Stimulated activated naive CD8-positive, alpha-beta T cell treated with anti-CD3 and anti-CD28 coated beads, Interleukin-15, Interleukin-2, amounts not matched to agents 100 U/mL and 50 U/mL, for 24 hours (primary cell): Measurements from ENCODE around the gene CEMIP.

Experiments used
- ATAC-seq: fragments of 150-1000 bp; cut with Tn5 transposase; one replicate; pipeline ENCODE4 v1.10.0; 2021
- DNase-seq: peaks from one replicate; pipeline ENCODE4 v3.0.0; 2021

CEMIP gene, protein sequence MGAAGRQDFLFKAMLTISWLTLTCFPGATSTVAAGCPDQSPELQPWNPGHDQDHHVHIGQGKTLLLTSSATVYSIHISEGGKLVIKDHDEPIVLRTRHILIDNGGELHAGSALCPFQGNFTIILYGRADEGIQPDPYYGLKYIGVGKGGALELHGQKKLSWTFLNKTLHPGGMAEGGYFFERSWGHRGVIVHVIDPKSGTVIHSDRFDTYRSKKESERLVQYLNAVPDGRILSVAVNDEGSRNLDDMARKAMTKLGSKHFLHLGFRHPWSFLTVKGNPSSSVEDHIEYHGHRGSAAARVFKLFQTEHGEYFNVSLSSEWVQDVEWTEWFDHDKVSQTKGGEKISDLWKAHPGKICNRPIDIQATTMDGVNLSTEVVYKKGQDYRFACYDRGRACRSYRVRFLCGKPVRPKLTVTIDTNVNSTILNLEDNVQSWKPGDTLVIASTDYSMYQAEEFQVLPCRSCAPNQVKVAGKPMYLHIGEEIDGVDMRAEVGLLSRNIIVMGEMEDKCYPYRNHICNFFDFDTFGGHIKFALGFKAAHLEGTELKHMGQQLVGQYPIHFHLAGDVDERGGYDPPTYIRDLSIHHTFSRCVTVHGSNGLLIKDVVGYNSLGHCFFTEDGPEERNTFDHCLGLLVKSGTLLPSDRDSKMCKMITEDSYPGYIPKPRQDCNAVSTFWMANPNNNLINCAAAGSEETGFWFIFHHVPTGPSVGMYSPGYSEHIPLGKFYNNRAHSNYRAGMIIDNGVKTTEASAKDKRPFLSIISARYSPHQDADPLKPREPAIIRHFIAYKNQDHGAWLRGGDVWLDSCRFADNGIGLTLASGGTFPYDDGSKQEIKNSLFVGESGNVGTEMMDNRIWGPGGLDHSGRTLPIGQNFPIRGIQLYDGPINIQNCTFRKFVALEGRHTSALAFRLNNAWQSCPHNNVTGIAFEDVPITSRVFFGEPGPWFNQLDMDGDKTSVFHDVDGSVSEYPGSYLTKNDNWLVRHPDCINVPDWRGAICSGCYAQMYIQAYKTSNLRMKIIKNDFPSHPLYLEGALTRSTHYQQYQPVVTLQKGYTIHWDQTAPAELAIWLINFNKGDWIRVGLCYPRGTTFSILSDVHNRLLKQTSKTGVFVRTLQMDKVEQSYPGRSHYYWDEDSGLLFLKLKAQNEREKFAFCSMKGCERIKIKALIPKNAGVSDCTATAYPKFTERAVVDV (N-terminal part only)

DNA sequence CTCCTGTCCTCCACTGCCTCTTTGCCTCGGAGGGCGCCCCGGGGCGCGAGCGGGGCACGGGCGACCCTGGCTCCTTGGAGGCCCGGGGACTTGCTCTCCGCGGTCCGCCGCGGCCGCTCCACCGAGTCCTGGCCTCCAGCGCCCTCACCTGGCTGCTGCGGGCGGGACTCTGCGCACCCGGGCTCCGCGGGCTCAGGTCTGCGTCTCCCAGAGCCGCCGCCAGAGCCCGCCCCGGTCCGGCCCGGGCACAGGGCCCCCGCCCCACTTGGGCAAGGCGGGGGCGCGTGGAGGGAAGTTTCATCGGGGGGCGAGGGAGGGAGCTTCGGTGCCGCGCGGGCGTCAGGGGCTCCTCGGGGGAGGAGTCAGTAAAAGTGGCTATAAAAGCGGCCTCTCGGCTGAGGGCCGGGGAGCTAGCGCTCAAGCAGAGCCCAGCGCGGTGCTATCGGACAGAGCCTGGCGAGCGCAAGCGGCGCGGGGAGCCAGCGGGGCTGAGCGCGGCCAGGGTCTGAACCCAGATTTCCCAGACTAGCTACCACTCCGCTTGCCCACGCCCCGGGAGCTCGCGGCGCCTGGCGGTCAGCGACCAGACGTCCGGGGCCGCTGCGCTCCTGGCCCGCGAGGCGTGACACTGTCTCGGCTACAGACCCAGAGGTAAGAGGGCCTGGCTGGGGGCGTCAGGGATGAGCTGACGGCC lies at the start of gene CEMIP:
TSS of gene CEMIP (plus strand) at position 407 of the 694 bp plus-strand sequence. CDS start 94,510 bp downstream, outside the sequence.
- peak; percentile 79 for DNase-seq
- peak; percentile 79 for ATAC-seq

DNA sequence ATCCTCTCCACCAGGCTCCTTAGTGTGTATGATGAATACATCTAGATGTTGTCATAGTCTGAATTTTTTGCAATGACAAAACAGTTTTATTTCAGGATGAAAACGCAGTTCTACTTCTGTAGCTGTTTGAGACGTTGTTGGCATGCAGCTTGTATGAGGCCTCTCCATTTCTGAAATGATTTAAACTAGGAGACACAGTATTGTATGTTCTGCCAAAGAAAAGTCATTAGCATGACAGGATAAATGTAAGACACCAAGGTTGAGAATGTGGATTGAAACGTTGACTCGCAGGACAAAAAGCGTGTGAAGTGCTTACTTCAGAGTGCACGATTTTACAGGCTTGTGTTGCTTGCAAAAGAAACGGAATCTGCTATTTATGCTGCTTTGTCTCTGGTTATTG lies 48.8 kb upstream of the CEMIP start:
- ATAC-seq (no peak), DNase-seq (no peak)

DNA sequence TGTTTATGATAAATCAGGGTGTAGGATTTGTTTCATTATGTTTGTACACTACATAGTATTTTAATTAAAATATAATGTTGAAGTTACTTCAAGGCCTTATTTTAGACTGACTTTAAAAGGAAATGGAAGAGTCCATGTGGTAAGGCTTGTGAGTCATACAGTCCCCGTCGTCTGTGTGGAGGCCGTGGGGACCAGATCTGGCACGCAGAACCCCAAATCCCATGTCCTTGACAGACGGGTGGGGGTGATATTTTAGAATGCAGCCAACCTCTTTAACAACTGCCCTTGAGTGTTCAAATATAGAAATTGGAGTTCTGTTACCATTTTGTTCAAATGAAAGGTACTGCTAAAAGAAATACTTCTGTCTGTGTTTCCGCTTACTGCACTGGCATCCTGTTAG lies 48.2 kb upstream of the CEMIP start:
- ATAC-seq (no peak), DNase-seq (no peak)

DNA sequence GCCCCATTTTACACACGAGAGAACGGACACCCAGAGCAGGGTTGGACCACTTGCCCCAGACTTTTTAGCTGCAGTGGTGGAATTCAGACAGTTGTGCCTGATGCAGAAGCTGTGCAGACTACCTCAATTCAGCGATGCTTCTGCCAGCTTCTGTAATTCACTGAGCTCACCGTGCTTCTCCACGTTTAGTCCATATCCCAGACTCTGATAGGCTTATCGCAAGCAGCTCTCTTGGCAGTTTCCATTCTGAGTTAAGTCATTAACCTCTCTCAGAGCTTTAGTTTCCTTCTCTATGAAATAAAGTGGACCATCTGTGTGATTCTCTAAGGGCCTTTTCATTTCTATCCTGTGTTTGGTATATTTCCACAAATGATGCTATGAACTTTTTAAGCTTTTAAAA lies 47.0 kb upstream of the CEMIP start:
- ATAC-seq (no peak), DNase-seq (no peak)

DNA sequence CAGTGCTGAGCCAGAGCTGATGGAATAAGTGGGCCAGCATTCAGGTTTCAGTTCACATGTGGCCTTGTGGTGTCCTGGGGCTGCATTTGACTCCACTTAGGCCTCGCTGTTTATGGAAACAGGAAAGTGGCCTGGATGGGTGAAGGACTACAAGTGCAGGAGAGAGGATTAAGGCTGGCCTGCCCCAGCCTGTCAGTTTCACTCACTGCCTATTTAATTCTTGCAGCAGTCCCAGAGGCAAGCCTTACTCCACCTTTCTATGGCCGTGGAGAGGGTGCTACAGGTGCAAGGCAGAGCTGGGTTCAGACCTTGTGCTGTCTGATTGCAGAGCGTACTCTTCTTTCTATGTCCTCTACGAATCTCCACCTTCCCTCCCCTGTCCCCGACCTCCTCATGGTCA lies 46.4 kb upstream of the CEMIP start:
- DNase-seq (no peak), ATAC-seq (no peak)

DNA sequence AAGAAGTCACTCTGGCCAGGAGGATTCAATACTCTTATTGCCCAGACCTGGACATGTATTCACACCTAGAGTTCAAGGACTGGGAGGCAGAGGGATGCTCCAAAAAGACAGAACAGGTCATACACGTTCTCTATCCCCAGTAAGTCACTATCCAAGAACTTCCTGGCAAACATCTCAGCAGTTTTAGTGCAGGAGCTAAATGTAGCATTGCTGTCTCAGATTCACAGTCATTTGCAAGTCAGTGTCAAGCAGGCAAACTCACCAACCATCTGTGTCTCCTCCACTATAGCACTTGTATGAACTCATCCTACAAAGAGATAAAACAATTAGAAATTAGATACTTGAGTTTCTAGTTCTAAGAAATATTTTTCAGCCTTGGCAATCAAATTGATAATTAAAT lies 45.7 kb upstream of the CEMIP start:
- DNase-seq, result no peak
- ATAC-seq, result no peak

DNA sequence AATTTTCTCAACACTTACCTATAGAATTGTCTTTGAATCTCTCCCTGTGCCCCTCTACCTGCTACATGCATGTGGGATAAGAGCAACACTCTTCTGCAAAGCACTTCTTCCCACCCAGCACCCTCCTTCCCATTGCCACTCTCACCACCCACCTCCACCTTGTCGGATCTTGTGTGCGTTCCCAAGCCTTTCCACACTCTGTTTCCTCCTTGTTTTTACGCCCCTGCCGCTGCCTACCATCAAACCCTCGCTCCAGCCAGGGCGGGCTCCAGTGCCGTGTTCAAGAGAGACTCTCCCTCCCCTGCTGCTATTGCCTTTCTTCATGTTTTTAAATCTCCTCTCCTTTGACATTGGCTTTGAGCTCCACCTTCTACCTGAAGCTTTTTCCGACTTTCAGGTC lies 43.8 kb upstream of the CEMIP start:
- ATAC-seq, result no peak
- no peak for DNase-seq

DNA sequence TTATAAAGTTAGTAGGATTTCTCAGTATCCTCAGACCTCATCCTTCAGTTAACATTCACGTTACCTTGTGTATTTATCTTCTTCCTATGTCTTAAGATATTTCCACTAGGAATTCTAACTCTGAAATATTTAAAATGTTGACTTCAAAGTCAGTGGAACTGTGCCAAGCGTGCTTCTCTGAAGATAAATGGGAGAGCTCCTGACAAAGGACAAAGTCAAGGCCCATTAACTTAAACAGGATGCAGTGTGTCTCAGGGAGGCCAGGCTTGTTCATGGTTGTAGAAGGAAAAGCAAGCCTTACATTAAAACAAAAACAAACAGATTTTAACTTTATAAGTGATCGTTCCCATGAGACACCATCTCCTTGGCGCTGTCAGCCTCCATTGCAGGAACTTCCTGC lies 42.6 kb upstream of the CEMIP start:
- no peak for ATAC-seq
- no peak for DNase-seq

DNA sequence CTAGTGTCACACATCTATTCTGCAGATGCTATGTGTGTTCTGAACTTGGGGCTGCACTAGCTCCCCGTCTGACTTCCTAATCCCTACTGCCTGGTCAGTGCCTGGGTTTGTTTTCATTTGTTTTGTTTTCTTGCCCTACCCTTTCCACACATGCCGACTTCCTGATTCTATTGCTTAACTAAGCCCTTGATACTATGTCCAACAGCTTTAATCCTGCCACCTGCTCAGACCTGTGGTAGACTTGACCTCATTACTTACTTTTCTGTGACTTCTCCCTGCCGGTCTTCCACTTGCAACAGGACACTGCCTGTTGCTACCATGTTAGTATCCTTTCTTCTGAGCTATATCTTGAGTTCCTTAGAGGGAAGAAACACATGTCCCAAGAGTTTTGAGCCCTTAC lies 39.3 kb upstream of the CEMIP start:
- ATAC-seq, result no peak
- DNase-seq, result no peak

DNA sequence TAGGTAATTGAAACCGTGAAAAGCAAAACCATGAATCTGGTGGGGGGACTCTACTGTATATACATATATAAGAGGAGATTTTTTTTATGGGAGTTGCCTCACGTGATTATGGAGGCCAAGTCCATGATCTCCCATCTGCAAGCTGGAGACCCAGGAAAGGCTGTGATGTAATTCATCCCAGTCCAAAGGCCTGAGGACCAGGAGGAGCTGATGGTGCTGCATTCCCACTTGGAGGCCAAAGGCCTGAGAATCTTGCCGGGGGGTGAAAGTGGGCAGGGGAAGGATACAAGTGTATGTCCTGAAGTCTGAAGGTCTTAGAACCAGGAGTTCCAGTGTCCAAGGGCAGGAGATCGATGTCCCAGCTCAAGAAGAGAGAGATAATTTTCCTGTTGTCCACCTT lies 37.1 kb upstream of the CEMIP start:
- ATAC-seq (no peak), DNase-seq (no peak)

DNA sequence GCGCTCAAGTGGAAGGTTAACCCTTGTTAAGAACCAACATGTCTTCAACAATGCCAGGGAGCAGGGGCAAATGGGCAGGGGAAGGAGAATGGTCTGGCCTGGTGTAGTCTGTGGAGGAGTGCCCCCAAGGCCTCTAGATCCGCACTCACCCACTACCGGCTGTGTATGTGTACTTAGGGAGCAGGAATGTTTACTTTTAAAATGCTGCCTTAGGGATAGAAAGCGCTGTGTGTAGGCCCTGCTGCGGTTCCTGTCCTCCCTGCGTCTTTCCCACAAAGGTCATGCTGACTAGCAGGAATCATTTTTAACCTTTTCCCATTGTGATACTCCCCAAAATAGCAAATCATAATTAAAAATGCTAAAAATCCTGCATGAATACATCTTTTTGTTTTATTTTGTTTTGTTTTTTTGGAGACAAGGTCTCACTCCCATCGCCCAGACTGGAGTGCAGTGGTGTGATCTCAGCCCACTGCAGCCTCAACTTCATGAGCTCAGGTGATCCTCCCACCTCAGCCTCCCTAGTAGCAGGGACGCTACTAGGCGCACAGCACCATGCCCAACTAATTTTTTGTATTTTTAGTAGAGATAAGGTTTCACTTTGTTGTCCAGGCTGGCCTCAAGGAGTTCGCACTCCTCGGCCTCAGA lies 35.9 kb upstream of the CEMIP start:
- DNase-seq, result no peak
- no peak for ATAC-seq

DNA sequence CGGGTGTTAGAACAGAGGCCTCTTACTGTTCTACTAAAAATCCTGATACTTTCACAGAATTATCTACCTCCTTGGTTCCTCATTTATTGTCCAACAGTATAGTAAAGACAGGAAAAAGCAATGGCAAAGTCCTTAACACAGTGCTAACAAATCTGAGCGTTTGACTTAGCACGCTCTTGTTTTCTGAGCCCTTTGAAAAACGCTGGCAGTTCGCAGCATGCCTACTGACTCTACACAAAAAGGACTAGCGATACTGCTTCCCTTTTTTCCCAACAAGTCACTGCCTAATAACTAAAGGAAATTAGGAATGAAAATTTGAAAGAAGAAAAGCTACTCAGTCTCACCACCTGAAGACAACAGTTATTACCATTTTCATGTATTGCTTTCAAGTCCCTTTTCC lies 34.8 kb upstream of the CEMIP start:
- ATAC-seq, result no peak
- DNase-seq, result no peak

DNA sequence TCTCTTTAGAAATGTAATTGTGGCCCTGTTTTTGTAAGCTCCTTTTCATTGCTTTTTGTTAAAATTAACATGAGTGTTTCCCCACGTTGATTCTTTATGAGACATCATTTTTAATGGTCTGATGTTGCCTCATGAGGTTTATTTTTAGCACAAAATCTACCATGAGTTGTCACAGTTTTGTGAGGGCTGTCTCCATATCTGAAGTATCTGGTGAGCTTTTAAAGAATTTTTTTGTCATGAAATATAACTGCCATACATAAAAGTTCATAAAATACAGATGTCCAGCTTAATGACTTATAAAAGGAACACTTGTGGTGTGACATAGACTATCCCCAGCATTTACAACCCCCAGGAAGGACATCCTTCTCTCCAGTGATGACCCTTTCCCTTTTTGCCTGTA lies 34.3 kb upstream of the CEMIP start:
- DNase-seq, result no peak
- ATAC-seq, result no peak

DNA sequence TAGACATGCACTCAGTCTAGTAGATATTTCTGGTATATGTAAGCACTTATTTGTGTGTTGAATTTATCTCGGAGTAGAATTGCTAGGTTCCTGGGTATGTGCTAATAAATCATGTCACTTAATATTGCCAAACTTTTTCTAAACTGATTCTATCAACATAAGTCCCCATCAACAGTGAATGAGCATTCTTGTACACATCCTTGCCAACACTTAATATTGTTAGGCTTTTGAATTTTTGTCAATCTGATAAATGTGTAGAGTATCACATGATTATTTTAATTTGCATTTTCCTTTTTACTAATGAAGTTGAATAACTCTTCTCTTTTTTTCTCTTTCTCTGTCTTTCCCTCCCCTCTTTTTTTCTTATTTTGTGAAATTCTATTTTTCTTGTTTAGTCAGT lies 33.3 kb upstream of the CEMIP start:
- ATAC-seq, result no peak

DNA sequence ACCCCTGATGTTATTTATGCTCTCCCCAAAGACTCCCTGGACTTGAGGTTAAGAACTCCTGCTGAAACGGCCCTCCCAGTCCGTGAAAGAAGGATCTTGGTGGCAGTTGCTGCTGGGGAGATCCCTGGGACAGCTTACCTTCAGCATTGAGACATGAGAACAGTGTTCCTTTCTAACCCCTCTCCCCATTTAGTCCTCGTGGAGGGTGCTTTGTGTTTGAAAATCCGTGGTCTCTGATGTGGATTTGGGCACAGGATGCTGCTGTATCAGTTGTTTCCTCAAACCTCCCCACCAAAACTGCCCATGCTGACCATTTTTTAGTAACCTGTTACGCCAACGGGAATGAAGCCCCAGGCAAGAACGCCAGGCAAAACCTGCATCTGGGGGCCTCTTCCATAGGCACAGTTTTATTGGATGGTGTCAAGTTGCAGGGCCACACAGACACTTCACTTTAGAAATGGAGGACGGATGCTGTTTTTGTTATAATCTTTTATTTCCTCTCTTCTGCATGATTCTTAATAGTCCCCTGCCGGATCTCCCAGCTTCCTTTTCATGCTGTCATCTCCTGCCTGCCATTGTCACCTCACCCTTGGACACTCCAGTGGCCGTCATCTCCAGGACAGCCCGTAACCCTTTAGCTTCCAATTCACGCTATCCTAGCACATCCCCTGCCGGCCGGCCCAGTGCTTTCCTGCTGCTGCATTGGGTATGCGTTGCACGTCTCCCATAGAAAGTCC lies 31.7 kb upstream of the CEMIP start:
- no peak for ATAC-seq
- no peak for DNase-seq

More for the DNA sequence above, 33.3 kb upstream of the CEMIP start:
- DNase-seq, result no peak

DNA sequence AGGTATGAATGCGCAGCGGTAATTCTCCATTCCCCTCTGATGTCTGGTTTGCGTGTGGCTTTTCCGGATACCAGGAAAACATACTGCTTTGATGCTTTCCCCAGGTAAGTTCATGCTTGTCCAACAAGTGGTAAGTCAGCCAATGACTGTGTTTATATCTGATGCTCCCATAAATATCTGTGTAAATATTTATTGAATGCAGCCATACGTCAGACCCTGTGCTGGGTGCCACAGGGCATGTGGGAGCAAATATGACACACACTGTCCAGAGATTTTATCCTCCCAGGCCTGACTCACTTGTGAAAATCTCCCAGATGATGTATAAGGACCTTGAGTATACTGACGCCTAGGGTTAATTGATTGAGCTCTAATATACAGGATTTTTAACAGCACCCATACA lies 29.6 kb upstream of the CEMIP start:
- ATAC-seq (no peak), DNase-seq (no peak)

DNA sequence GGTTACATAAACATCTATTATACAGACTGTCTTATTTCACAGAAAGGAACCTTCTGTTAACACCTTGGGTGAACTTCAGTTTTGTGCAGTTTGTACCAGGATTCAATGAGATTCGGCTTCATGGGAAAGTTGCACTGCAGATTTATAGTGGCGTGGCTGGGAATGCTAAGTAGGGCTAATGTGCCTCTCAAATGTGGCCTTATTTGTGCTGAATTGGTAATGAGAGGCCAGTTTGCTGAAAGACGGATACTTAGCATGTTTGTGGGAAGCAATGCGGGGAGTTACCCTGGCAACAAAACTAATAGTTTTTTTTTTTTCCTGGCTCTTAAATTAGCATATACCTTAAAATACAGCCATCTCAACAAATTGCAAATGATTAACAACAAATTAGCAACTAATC lies 28.6 kb upstream of the CEMIP start:
- DNase-seq, result no peak
- no peak for ATAC-seq

DNA sequence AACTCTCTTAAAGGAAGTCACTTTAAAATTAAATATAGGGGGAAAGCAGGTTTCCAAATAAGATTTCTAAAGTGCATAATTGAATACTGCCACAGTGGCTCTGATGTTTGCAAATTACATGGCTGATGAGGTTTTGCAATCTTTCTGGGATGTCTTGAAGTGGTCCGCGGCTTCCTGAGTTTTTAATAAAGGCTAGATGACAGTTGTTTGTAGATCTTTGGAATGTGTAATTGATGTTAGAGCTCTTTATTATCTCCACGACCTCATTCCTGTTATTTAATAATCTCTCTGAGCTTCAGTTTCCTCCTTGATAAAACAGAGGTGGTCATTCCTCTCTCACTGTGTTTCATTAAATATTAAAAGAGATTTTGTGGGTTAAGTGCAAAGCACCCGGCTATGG lies 27.0 kb upstream of the CEMIP start:
- DNase-seq, result no peak
- no peak for ATAC-seq

DNA sequence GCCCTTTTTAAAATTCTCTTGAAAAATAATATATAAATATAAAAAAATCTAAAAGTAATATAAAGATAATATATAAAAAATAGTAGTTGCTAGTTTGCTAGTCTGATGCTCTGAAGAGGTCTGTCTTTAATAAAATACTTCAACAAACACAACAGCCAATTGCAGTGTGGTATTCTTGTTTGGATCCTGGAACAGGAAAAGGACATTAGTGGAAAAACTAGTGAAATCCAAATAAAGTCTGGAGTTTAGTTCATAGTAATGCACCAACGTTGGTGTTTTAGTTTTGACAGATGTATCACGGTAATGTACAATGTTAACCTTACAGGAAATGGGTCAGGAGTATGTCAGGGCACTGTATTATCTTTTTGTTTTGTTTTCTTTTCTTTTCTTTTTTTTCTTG lies 26.0 kb upstream of the CEMIP start:
- DNase-seq (no peak), ATAC-seq (no peak)

DNA sequence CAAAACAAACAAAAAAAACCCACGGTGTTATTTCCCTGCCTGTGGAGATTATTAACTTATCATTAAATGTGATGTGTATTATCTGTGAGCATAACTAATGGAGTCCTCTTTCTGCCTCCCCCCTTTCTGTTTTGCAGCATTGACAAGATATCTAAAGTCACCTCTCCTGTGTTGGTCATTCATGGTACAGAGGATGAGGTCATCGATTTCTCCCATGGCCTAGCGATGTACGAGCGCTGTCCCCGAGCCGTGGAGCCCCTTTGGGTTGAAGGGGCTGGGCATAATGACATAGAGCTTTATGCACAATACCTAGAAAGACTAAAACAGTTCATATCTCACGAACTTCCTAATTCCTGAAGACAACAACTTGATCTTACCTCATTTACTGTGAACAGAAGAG lies 25.2 kb upstream of the CEMIP start:
- DNase-seq, result no peak

DNA sequence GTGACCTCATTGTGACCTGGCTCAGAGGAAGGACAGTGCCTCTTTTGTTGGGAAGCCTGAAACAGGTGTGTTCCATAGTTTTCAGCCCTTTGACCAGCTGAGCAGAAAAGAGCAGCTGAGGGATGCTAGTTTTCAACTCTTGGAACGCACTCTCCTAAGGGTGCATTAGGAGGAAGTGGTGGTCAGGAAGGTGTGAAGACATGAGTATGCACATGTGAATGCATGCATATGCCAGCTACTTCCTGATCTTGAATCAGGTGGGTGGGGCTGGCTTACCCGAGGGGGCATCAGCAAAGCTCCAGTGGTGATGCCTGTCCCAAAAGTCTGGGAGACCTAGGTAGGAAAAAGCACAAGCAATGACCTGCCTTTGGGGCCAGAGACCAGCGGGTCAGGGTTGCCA lies 23.3 kb upstream of the CEMIP start:
- no peak for DNase-seq
- ATAC-seq, result no peak

More for the DNA sequence above, 25.2 kb upstream of the CEMIP start:
- no peak for ATAC-seq
